Stimulated activated CD8-positive, alpha-beta memory T cell treated with anti-CD3 and anti-CD28 coated beads, Interleukin-12 subunit alpha, Interleukin-12 subunit beta, amount 100 ng/mL, for 1 hour (primary cell): ENCODE measurements around the gene CANT1.
"Not testable (repeated sequence)": the region's sequence is repeated elsewhere in the genome, so short reads cannot be mapped to it uniquely, and the experiment has no call there.

Source experiments
- DNase-seq: peaks from one replicate; pipeline ENCODE4 v3.0.0-alpha.2; 2020; ENCODE audit warnings: low read depth

The CANT1 gene

DNA sequence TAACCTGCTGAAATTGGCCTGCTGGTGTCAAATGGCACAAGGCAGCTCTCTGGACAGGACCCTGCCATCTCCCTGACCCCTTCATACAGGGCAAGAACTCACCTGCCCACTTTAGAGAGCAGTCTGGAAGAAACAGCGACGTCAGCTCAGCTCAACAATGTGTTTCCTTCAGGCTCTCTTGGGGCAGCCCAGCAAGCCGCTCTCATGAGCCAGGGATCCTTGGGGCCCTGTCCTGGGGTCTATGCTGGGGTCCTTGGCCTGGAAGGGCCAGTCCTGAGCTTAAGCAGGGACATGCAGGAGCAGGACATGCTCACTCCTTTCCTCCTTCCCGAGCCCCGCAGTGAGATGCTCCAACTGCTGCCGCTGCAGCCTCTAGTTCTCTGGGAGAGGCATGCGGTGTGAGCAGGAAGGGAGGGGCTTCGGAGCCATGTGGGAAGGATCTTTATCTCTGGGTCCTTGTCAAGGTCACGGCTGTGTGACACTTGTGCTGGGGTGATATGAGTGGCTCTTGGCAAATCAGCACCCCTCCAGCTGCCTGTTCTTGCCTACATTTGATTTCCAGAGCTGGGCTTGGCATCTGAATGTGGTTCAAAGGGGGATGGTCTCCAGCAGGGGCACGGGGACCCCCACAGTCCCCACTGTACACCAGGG is 17.8 kb upstream of the CANT1 start:
- no peak for DNase-seq

DNA sequence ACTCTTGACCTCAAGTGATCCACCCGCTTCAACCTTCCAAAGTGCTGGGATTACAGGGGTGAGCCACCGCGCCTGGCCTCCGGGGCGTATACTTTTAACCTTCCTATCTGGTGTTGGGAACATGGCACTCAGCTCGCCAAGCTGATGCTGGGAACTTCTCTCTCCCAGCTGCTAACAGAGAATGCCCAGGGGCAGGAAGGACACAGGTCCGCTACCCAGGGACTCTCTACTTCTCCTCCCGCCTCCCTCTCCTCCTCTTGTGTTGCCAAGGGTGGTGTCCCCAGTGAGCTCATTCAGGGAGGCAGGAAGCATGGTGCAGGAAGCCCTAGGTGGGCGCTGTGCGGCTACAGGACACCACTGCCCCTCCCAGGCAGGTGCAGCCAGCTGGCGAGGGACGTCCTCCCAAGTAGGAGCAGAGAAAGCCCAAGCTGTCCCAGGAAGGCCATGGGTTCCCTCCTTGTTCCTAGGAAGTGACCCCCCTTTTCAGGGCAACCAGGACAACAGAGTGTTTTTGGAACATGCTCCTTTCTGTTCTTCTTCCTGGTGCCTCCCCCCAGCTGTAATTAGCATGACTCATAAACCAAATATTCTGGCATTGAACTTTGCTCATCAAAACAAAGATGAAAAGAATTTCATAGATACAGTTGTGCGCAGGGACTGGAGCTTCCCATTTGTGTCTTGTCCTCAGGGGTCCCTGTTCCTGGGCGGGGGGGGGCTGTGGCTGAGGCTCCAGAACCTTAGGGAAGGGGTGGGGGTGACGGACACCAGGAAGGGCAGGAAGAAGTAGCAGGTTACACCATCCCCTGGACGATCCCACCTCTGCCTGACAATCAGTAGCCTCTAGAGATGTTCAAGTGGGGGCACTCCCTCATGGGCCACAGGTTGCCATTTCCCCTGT is 17.1 kb upstream of the CANT1 start:
- DNase-seq, result no peak

- DNase-seq, result no peak
Measured at GRCh38 chr17:79024901-79025737, 15.6 kb upstream of the CANT1 start.

DNA sequence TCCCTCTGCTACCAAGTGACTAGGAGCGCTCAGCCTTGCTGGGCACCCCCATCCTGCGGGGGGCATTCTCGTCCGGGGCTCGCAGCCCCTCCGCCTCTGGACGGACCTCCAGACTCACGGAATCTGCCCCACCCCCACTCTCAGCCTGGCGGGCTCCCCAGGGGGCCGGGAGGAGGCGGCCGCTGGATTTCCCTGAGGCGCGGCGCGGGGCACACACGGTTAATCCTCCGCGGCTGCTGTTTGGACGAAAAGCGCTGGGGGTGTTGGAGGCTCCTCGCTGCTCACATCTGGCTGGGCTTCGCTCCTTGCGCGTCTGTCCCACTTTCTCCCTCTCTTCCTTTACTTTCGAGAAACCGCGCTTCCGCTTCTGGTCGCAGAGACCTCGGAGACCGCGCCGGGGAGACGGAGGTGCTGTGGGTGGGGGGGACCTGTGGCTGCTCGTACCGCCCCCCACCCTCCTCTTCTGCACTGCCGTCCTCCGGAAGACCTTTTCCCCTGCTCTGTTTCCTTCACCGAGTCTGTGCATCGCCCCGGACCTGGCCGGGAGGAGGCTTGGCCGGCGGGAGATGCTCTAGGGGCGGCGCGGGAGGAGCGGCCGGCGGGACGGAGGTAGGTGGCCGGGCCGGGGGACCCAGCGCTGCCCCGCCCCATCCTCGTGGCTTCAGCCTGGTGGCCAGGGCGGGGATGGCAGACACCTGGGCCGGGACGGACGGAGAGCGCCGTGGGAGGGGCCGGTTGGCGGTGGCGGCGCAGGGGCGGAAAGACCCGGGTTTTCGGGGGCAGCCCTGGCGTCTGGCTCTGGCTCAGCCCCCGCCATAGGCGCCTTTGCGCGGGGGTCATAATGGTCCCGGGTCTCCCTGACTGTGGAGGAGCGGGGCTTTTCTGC is 14.6 kb upstream of the CANT1 start, which contains the start of gene C1QTNF1:
C1QTNF1 (plus strand) TSS at position 284 of the 886 bp plus-strand sequence. CDS start 19,800 bp downstream, outside the sequence.
- no peak for DNase-seq

- no peak for DNase-seq
Measured at GRCh38 chr17:79023180-79023705, 13.7 kb upstream of the CANT1 start.

DNA sequence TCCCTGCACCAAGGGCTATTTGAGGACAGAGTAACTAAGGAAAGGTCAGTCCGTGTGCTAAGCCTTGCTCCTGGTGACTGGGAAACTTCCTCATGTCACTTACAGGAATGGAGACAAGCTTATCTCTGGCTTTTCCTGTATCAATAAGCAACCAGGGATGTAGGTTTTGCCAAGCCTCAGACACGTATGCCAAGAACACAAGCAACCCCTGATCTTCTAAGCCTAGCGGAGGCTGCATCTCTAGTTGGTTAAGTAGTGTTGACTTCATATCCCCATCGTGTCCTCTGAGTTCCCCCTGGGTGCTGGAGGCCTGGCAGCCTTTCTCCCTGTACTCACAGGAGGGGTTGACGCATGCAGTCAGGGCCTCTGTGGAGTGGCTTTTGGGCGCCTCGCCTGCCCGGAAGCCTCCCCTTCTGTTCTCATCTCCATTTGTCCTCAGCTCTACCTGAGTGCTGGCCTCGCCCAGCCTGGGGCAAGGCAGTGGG is 13.0 kb upstream of the CANT1 start:
- DNase-seq, result no peak

DNA sequence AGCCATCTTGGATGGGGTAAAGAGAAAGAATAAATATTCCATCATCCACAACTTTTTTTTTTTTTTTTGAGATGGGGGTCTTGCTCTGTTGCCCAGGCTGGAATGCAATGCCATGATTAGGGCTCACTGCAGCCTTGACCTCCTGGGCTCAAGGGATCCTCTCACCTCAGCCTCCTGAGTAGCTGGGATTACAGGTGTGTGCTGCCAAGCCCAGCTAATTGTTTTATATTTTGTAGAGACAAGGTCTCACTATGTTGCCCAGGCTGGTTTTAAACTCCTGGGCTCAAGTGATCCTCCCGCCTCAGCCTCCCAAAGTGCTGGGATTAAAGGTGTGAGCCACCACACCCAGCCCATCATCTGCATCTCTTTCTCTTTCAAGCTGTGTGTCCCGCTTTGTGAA is 12.4 kb upstream of the CANT1 start:
- not testable (repeated sequence) for DNase-seq

GRCh38 chr17:79020631-79021301 is 11.2 kb upstream of the CANT1 start:
- DNase-seq, result no peak

DNA sequence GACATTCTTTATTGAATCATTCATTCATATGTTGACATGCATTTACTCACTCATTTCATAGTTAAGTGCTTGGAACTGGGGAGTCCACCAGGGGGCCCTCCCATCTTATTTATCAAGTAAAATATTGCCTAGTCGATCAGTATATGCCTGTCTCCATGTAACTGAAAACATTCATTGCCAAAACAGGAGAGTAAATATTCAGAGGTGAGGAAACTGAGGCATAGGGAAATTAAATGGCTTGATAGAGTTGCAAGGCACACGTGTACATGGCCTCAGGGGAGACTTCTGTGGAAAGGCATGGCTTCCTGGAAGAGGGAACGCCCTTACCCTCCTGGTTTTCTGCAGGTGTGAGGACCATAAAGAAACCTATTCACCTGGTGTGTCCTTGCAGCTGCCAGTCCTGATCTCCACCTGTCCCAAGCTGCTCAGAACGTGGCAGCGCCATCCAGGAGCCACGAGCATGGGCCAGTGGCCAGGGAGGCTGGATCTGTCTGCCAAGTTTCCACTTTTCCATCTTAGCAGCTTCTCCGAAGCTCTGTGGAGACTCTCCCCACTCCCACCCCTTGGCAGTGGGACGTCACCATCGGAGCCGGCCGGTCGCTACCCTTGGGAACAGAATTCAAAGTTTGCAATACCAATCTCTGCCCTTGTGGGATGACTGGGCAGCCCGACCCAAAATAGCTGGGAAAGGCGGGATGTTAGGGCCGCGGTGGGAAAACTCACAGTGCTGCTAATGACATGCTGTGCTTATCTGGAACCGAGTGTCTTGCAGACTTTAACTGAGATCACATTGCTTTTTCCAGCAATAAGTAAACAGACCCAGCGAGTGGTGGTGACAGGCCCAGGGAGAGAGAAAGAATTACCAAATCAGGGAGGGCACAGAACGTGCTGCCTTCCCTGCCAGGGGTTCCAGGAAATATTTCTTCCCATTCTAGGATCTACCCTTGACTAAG is 10.3 kb upstream of the CANT1 start:
- DNase-seq, result peak; percentile 25

DNA sequence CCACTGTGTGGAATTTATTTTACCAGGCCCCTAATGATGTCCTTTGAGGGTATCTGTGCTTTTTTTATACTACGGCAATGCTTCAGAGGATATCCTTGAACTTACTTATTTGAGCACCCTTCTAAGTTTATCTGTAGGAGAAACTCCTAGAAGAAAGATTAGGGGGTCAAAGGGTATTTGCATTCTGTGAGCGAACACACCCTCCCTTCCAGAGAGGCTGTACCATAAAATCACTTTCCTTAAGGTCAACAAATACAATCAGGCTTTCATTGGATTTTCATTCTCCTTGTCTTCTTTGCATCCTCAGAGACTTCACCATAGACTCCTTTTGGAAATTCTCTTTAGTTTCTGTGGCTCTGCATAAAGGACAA is 9.7 kb upstream of the CANT1 start:
- no peak for DNase-seq

DNA sequence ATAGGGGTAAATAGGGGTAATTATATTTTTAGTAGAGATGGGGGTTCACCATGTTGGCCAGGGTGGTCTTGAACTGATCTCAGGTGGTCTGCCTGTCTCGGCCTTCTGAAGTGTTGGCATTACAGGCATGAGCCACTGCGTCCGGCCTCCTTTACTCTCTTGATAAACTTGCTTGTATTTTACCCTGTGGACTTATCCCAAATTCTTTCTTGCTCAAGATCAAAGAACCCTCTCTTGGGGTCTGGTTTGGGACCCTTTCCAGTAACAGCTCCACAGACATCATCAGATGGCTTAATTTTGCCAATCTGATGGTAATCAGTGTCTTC is 8.8 kb upstream of the CANT1 start:
- DNase-seq, result no peak

- no peak for DNase-seq
Measured at GRCh38 chr17:79017546-79018369, 8.2 kb upstream of the CANT1 start.

DNA sequence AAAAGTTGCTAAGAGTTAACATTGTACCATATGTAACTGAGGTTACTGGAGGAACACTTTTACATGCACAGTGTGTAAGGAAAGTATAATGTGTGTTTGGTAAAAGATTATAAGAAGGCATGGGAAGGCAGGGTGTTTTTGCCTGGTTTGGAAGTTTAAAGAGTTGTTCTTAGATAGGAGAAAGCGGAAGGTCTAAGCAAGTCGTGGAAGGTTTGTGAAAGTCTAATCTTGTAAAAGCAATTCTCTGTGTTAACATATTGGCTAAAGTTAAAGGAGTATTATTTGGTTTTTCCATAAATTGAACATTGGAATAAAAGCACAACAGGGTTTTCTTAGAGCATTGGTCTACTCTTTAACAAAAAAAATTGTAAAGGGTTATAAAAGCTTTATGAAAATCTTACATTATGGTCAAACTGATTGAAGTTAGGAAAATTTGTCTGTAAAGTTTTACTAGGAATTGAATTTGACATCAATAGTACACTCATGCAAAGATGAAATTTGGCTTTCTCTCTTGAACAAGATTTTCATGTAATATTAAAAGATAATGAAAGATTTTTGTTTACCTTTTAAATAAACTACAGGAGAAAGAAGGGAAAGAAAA is 4.7 kb upstream of the CANT1 start:
- no peak for DNase-seq

DNA sequence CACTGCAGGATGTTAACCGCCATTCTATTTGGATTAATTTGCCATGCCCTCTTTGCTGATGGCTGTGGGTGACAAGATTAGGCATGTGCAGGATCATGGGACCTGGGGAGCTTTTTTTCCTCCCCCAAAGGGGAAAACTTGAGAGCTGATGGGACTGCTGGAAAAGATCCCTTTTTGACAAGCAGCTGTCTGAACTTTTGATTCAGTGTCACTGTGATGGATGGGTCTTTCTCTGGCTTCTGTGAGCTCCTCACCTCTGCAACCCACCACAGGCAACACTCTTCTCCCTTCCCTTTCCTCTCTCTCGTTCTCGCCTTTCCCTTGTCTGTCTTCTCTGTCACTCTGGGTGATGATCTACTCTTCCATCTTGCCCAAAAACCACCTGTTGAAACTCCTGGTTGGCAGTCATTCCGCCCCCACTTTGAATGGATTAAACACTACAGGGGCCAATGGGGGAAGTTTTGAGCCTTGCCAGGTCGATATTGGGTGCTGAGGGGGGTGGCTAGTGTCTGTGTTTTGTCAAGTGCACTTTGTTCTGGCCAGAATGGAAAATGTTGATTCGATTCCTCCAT is 3.1 kb upstream of the CANT1 start:
- no peak for DNase-seq

GRCh38 chr17:79011451-79012147 is 2.0 kb upstream of the CANT1 start:
- DNase-seq, result no peak

DNA sequence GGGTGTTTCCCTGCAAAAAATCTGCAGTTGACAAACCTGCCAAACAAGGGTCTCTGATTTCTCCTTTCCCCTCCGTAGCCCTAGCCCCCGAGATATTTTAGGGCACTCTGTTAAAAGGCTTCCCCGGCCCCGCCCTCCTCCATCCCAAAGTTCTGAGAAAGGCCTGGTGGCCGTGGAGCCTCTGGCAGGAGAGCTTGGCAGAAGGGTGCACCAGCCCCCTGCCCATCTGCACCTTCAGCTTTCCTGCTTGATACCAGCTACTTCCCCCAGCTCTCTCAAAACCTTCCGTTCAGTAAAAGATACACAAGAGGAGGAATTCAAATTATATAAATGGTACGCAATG is 711 bp upstream of the CANT1 start:
- no peak for DNase-seq

- DNase-seq, result no peak
Measured at GRCh38 chr17:79008666-79009387, 737 bp downstream of the CANT1 start.
